ENCODE data around the gene NCOA1.

Gene NCOA1

DNA sequence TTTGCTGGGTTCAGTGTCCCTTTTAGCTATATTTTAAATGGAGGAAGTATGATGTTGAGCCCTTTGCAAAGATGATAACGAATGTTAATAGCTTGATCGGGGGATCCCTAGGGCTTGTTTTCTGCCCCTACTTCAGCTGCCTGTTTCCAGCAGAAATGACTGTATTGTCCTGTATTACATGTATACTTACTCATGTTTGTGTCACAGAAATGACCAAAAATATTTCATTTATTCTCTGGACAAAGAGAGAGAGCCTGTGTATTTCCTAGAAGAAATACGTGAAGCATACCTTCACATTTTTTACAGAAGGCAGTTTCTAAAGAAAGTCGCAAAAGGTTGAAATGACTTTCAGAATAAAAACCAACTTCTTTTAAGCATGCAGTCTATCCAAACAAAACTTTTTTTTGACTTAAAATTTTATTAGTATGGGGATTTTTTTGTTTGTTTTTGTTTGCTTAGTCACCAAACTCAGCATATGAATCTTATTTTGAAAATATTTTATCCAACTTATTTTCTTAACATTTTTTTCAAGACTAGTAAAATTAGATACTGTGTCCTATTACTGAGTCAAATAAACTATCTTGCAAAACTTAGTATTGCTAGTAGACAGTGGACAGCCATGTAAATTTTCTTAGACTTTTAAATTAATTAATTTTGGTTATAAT, 233.2 kb downstream of the NCOA1 start:
- Histone ChIP-seq H3K4me3 (ENCODE audit: low read depth, low read length, poor library complexity, severe bottlenecking) (no peak overlapping the region), H3K79me2 (ENCODE audit: insufficient read depth, low read length) (no peaks in the 10 kb centered on the region), H3K4me1 (ENCODE audit: insufficient read depth, low read length, severe bottlenecking) (no peaks in the 10 kb centered on the region), H3K27me3 (ENCODE audit: insufficient read depth, low read length) (no peaks in the 10 kb centered on the region), H3K27ac (ENCODE audit: low read depth, low read length, poor library complexity, severe bottlenecking) (no peak overlapping the region), H3K9ac (ENCODE audit: low read length) (no peak overlapping the region), H2AFZ (ENCODE audit: low read length) (no peak overlapping the region), H3F3A (ENCODE audit: insufficient read depth, low read length) (no peaks in the 10 kb centered on the region; the same call in 1 of the 2 replicates), H3K9me2 (ENCODE audit: low read depth, low read length) (no peaks in the 10 kb centered on the region; the same call in 1 of the 2 replicates), H3K36me3 (ENCODE audit: insufficient read depth, low read length) (peaks cover 1% of the 10 kb centered on the region; the same call in 1 of the 2 replicates), H4K20me1 (ENCODE audit: insufficient read depth, low read length) (no peaks in the 10 kb centered on the region), H3K9me3 (ENCODE audit: low read length) (no peaks in the 10 kb centered on the region), H3K4me2 (ENCODE audit: low read length) (no peak overlapping the region)
- TF ChIP-seq, protein P1, sequence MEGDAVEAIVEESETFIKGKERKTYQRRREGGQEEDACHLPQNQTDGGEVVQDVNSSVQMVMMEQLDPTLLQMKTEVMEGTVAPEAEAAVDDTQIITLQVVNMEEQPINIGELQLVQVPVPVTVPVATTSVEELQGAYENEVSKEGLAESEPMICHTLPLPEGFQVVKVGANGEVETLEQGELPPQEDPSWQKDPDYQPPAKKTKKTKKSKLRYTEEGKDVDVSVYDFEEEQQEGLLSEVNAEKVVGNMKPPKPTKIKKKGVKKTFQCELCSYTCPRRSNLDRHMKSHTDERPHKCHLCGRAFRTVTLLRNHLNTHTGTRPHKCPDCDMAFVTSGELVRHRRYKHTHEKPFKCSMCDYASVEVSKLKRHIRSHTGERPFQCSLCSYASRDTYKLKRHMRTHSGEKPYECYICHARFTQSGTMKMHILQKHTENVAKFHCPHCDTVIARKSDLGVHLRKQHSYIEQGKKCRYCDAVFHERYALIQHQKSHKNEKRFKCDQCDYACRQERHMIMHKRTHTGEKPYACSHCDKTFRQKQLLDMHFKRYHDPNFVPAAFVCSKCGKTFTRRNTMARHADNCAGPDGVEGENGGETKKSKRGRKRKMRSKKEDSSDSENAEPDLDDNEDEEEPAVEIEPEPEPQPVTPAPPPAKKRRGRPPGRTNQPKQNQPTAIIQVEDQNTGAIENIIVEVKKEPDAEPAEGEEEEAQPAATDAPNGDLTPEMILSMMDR (IDR thresholded peaks at IDR 0.05; ENCODE audit: low read length) = no peak
- no peak for TF ChIP-seq EZH2 (IDR thresholded peaks at IDR 0.05; ENCODE audit: borderline replicate concordance, low read length)

DNA sequence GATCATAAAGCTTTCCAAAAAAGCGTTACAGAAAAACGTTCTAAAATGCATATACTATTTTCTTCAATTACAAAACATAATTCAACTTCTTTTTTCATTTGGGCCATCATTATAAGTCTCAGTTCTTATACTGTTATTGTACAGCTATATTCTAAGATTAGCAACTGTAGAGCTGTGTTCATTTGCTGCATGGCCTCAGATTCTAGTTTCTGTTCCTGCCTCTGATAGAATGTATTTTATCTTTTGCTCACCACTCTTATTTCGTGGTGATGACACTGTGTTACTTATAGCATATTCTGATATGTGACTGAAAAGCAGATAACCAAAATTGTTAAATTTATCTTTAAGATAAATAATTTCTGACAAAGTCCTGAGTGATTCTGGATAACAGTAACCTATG, 234.9 kb downstream of the NCOA1 start:
- no peak for TF ChIP-seq EZH2 (IDR thresholded peaks at IDR 0.05; ENCODE audit: borderline replicate concordance, low read length)
- TF ChIP-seq, protein P1 (IDR thresholded peaks at IDR 0.05; ENCODE audit: low read length) = no peak
- no peak overlapping the region for H3K27ac ChIP-seq (ENCODE audit: low read depth, low read length, poor library complexity, severe bottlenecking)
- peaks cover 6% of the 10 kb centered on the region; the same call in 1 of the 2 replicates for H3K36me3 ChIP-seq (ENCODE audit: insufficient read depth, low read length)
- H3K9me2 ChIP-seq (ENCODE audit: low read depth, low read length) = no peaks in the 10 kb centered on the region; the same call in 1 of the 2 replicates
- no peaks in the 10 kb centered on the region for H3K4me1 ChIP-seq (ENCODE audit: insufficient read depth, low read length, severe bottlenecking)
- no peaks in the 10 kb centered on the region for H3K27me3 ChIP-seq (ENCODE audit: insufficient read depth, low read length)
- H3K4me3 ChIP-seq (ENCODE audit: low read depth, low read length, poor library complexity, severe bottlenecking) = no peak overlapping the region
- H3F3A ChIP-seq (ENCODE audit: insufficient read depth, low read length) = no peaks in the 10 kb centered on the region; the same call in 1 of the 2 replicates
- H3K79me2 ChIP-seq (ENCODE audit: insufficient read depth, low read length) = no peaks in the 10 kb centered on the region
- H4K20me1 ChIP-seq (ENCODE audit: insufficient read depth, low read length) = no peaks in the 10 kb centered on the region
- no peak overlapping the region for H3K4me2 ChIP-seq (ENCODE audit: low read length)
- H3K9me3 ChIP-seq (ENCODE audit: low read length) = no peaks in the 10 kb centered on the region
- no peak overlapping the region for H2AFZ ChIP-seq (ENCODE audit: low read length)
- H3K9ac ChIP-seq (ENCODE audit: low read length) = no peak overlapping the region

DNA sequence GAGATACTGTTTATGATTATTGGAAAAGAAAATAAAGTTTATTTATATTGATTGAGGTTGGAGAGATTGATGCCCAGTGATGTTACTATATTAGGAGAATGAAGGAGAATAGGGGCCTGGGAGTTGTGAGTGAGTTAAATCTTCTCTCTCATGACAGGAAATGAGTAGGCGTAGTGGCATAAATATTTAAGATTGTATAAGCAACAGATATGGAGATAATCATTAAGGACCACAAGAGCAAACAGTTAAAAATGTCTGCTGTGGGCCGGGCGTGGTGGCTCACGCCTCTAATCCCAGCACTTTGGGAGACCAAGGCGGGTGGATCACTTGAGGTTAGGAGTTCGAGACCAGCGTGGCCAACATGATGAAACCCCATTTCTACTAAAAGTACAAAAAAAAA, 239.4 kb downstream of the NCOA1 start:
- no peak overlapping the region for H2AFZ ChIP-seq (ENCODE audit: low read length)
- H3K9ac ChIP-seq (ENCODE audit: low read length) = no peak overlapping the region
- H3K36me3 ChIP-seq (ENCODE audit: insufficient read depth, low read length) = peaks cover 6% of the 10 kb centered on the region; the same call in 1 of the 2 replicates
- no peaks in the 10 kb centered on the region for H3K9me3 ChIP-seq (ENCODE audit: low read length)
- no peaks in the 10 kb centered on the region for H3K9me2 ChIP-seq (ENCODE audit: low read depth, low read length)
- H3K27ac ChIP-seq (ENCODE audit: low read depth, low read length, poor library complexity, severe bottlenecking) = no peak overlapping the region
- no peak overlapping the region for H3K4me2 ChIP-seq (ENCODE audit: low read length)
- no peak overlapping the region for H3K4me3 ChIP-seq (ENCODE audit: low read depth, low read length, poor library complexity, severe bottlenecking)
- H3K79me2 ChIP-seq (ENCODE audit: insufficient read depth, low read length) = no peaks in the 10 kb centered on the region
- no peaks in the 10 kb centered on the region for H3F3A ChIP-seq (ENCODE audit: insufficient read depth, low read length)
- no peaks in the 10 kb centered on the region for H3K27me3 ChIP-seq (ENCODE audit: insufficient read depth, low read length)
- H3K4me1 ChIP-seq (ENCODE audit: insufficient read depth, low read length, severe bottlenecking) = no peaks in the 10 kb centered on the region
- H4K20me1 ChIP-seq (ENCODE audit: insufficient read depth, low read length) = no peaks in the 10 kb centered on the region
- TF ChIP-seq, protein P1 (IDR thresholded peaks at IDR 0.05; ENCODE audit: low read length) = no peak
- no peak for TF ChIP-seq EZH2 (IDR thresholded peaks at IDR 0.05; ENCODE audit: borderline replicate concordance, low read length)
